DOHH2 (cell line): ENCODE data around the gene SPCS2.

Experiments
- CTCF ChIP-seq: fragments of 200-600 bp; sonication (generic); IDR thresholded peaks from one replicate; pipeline ENCODE4 v1.5.1; 2014; ENCODE audit warnings: antibody characterized with exemption, mild to moderate bottlenecking, low read depth, low read length; ENCODE audit not compliant: poor library complexity, severe bottlenecking
- EZH2phosphoT487 ChIP-seq: fragments of 200-600 bp; sonication (generic); IDR thresholded peaks from 2 replicates; pipeline ENCODE4 v1.6.1; 2017; ENCODE audit warnings: borderline replicate concordance, mild to moderate bottlenecking, antibody characterized with exemption, low read length, moderate library complexity, mixed read lengths

- TF ChIP-seq CTCF (no peak), EZH2phosphoT487 (no peak)
Observed at GRCh38 chr11:74984070-74984469, 35.0 kb downstream of the SPCS2 start.
